ENCODE data around the gene CAVIN3. TPM values are rescaled to one million over a fixed set of nuclear protein-coding genes. Genes with fewer than 3 reads are reported as not detected.
A peak's percentile ranks its signal among the peaks of the same experiment; 100 is the strongest.

Gene CAVIN3
- total and polyA plus RNA-seq, 2 of the 8 experiments (the other 6 are each of a cell fraction or from before 2014, with no cell fraction given): 17.7 to 26.4 TPM

DNA sequence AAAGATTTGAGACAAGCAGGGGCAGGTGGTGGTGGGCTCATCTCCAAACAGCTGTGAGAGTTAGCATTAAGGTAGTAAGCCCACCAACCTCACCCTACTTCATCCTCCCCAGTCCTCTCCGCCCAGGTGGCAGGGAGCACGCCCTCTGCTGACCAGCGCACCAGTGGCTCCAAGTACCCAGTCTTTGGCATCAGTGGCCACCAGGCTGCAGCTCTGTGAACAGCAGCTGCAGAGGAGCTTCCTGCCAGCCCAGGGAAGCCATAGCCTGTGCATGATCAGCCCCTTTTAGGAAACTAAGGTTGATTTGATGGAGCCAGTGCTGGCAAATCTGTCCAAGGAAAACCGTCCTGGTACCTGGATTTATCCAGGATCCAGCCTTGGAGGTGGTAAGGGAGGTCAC, 21.7 kb downstream of the CAVIN3 start (continued):
- TF ChIP-seq, protein P1, sequence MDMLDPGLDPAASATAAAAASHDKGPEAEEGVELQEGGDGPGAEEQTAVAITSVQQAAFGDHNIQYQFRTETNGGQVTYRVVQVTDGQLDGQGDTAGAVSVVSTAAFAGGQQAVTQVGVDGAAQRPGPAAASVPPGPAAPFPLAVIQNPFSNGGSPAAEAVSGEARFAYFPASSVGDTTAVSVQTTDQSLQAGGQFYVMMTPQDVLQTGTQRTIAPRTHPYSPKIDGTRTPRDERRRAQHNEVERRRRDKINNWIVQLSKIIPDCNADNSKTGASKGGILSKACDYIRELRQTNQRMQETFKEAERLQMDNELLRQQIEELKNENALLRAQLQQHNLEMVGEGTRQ (IDR thresholded peaks at IDR 0.05; ENCODE audit: low read length): no peak
- no peak for TF ChIP-seq EP300 (IDR thresholded peaks at IDR 0.05; ENCODE audit: borderline replicate concordance in 1 of 2, low read depth in 2 of 2, low read length in 2 of 2)
- TF ChIP-seq NANOG (IDR thresholded peaks at IDR 0.05; ENCODE audit: insufficient read depth, low read depth, low read length, poor library complexity, severe bottlenecking): no peak
- TF ChIP-seq CHD2 (IDR thresholded peaks at IDR 0.05; ENCODE audit: low read length): 0 out of 2 replicates have a peak, but pooled peaks have one; percentile 36
- no peak for TF ChIP-seq KDM5A (IDR thresholded peaks at IDR 0.05; ENCODE audit: low read length)
- TF ChIP-seq, protein P2, sequence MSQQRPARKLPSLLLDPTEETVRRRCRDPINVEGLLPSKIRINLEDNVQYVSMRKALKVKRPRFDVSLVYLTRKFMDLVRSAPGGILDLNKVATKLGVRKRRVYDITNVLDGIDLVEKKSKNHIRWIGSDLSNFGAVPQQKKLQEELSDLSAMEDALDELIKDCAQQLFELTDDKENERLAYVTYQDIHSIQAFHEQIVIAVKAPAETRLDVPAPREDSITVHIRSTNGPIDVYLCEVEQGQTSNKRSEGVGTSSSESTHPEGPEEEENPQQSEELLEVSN (IDR thresholded peaks at IDR 0.05): no peak
- no peak for TF ChIP-seq NRF1 (IDR thresholded peaks at IDR 0.05; ENCODE audit: low read depth, low read length)
- TF ChIP-seq RAD21 (IDR thresholded peaks at IDR 0.05 in 1 of 2, conservative IDR thresholded peaks at IDR 0.05 in 1 of 2; ENCODE audit: low read depth in 2 of 2, low read length in 2 of 2): peak; percentile 72 to 86
- TF ChIP-seq HDAC2 (IDR thresholded peaks at IDR 0.05; ENCODE audit: borderline replicate concordance in 1 of 2, low read depth in 2 of 2, low read length in 2 of 2): no peak
- TF ChIP-seq RBBP5 (IDR thresholded peaks at IDR 0.05; ENCODE audit: borderline replicate concordance, low read depth, low read length): no peak
- TF ChIP-seq JUND (IDR thresholded peaks at IDR 0.05; ENCODE audit: low read length): 0 out of 2 replicates have a peak, but pooled peaks have one; percentile 39
- TF ChIP-seq EZH2 (IDR thresholded peaks at IDR 0.05; ENCODE audit: low read depth, low read length, severe bottlenecking): no peak
- no peak for TF ChIP-seq POLR2AphosphoS5 (IDR thresholded peaks at IDR 0.05; ENCODE audit: low read depth, low read length)
- TF ChIP-seq TEAD4 (IDR thresholded peaks at IDR 0.05; ENCODE audit: low read depth, low read length): no peak
- TF ChIP-seq, protein P3, sequence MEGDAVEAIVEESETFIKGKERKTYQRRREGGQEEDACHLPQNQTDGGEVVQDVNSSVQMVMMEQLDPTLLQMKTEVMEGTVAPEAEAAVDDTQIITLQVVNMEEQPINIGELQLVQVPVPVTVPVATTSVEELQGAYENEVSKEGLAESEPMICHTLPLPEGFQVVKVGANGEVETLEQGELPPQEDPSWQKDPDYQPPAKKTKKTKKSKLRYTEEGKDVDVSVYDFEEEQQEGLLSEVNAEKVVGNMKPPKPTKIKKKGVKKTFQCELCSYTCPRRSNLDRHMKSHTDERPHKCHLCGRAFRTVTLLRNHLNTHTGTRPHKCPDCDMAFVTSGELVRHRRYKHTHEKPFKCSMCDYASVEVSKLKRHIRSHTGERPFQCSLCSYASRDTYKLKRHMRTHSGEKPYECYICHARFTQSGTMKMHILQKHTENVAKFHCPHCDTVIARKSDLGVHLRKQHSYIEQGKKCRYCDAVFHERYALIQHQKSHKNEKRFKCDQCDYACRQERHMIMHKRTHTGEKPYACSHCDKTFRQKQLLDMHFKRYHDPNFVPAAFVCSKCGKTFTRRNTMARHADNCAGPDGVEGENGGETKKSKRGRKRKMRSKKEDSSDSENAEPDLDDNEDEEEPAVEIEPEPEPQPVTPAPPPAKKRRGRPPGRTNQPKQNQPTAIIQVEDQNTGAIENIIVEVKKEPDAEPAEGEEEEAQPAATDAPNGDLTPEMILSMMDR (IDR thresholded peaks at IDR 0.05; ENCODE audit: control extremely low read depth in 1 of 3, insufficient read depth in 1 of 3, low read depth in 1 of 3, low read length in 3 of 3): peak; percentile 100
- TF ChIP-seq TCF12 (IDR thresholded peaks at IDR 0.05; ENCODE audit: low read depth, low read length): peak; percentile 42; the same call in 1 of the 2 replicates
- no peak for TF ChIP-seq BCL11A (IDR thresholded peaks at IDR 0.05; ENCODE audit: low read depth in 2 of 2, low read length in 2 of 2)
- no peak for TF ChIP-seq TAF1 (IDR thresholded peaks at IDR 0.05; ENCODE audit: low read depth, low read length)
- TF ChIP-seq MAFK (IDR thresholded peaks at IDR 0.05; ENCODE audit: low read depth, low read length): 0 out of 2 replicates have a peak, but pooled peaks have one; percentile 12
- TF ChIP-seq SAP30 (IDR thresholded peaks at IDR 0.05; ENCODE audit: insufficient read depth, insufficient replicate concordance, low read length): no peak

Data from H1 (cell line).